Limb (tissue), 2 donors: ENCODE data around the gene SLAMF7.

Source experiments
- DNase-seq, 2 donors: peaks; one replicate each; pipeline ENCODE4 v3.0.0-alpha.2; 2016; ENCODE audit errors: extremely low spot score in 2 of 2

SLAMF7 gene

GRCh38 chr1:160745551-160745950 is 6.5 kb downstream of the SLAMF7 start:
- DNase-seq, result no peak

DNA sequence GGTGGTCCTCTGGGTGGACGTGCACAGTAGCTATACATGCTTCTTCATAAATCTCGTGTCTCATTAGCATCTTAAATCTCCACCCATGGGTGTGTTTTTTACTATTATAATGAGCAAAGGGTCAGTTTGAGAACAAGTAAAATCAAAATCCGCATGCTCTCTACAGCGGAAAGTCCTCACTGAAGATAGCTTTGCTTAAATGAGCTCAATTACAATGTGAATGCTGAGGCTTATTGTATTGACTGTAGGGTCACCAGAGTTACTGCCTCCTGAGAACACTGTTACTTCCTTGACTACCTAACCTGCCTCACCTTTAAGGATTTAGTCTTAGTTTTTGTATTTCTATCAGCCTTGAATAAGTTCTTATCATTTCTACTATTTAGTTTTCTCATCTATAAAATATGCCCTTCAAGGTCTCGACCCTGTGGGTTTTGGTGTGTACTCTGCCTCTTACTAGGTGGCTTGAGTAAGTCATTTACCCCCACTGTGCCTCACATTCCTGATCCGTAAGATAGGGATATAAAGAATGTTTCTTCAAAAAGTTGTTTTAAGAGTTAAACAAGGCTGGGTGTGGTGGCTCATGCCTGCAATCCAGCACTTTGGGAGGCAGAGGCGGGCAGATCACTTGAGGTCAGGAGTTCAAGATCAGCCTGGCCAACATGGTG is 7.9 kb downstream of the SLAMF7 start:
- no peak for DNase-seq

DNA sequence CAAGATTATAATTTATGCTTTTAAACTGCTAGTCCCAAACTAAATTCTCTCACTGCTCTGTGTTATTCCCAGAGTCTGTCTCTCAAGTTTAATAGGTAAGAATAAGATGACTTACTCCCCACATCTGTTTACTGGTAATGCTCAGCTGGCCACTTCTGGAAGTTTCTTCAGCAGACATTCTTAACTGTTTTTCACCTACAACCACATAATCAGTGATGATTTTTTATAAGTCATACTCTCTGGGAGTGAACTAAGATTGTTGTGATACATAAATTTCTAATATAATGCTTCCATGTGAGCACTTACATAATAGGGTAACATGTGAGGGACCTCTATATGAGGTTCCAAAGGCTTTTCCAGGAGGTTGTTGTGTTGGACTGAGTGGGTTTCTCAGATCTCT is 8.7 kb downstream of the SLAMF7 start:
- no peak for DNase-seq

DNA sequence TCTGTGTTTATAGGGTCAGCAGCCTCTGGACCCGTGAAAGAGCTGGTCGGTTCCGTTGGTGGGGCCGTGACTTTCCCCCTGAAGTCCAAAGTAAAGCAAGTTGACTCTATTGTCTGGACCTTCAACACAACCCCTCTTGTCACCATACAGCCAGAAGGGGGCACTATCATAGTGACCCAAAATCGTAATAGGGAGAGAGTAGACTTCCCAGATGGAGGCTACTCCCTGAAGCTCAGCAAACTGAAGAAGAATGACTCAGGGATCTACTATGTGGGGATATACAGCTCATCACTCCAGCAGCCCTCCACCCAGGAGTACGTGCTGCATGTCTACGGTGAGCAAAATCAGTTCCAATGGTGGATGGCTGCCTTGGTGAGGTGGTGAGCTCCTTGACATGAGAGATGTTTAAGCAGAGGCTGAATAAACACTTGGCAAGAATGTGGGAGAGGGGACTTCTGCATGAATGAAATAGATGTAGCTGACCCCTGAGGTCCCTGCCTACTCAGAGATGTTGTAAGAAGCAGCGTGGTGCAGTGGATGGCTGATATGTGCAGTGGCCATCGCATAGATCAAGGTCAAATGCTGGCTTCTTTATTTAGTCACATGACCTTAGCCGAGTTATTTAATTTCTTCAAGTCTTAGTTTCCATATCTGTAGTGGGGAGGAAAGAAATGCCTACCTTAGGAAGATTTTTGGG is 9.3 kb downstream of the SLAMF7 start:
- no peak for DNase-seq

DNA sequence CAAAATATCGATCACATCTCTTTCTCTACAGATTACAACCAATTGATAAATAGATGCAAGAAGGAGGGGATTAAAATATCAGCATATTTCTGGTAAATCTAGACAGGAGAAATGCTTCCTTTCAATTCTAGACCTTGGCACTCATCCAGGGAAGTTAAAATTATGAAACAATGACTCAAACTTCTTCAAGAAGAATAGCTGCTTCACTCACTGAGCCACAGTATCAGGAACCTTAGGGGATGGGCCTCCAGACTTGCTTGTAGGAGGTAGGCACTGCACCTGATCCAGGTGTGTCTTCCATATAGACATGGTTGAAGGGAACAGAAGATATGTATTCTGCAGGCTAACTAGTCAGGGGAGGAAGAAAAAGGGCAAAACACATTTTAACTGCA is 9.8 kb downstream of the SLAMF7 start:
- no peak for DNase-seq

DNA sequence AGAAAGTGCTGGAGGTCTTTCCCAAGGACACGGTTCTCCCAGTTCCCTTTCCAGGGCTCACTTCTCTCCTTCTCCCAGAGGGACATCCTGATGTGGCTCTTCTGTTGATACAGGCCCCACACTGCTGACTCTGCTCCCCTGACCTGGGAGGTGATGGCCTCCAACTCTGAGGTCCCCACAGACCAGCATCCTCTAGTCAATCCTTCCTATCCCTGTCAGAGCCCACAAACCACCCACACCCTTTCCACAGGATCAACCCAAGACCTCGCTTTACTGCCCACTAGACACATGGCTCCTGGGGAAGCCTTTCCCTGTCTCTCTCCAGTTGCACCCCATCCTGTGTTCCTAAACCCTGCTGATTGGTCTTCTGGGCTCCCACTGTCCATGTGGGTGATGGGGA is 11.6 kb downstream of the SLAMF7 start:
- DNase-seq, result no peak

DNA sequence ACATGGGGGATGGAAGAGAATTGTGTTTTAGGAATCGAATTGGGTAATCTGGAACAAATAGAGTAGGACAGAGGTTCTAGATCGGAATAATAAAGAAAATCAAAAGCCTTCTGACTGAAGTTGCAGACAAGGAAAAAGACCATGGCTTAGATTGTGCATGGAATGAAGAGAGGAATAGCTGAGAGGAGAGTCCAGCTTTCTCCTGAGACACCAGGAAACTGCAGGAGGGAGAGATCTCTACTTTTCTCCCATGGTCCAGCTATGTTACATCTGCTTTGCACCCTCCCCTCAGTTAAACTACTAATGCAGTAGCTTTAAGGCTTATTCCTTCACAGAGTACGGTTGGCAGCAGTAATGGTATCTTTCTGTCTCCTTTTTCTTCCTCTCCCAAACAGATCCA is 13.4 kb downstream of the SLAMF7 start:
- DNase-seq, result no peak

DNA sequence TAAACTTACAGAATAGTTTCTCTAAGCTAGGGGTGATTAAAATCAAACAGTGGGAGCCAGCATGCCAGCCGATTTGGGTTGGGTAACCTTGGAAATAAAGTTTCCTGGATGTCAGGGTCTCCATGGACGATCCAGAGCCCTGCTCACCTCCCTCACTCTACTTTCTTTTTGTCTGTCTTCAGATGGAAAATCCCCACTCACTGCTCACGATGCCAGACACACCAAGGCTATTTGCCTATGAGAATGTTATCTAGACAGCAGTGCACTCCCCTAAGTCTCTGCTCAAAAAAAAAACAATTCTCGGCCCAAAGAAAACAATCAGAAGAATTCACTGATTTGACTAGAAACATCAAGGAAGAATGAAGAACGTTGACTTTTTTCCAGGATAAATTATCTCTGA is 13.9 kb downstream of the SLAMF7 start:
- no peak for DNase-seq

GRCh38 chr1:160753594-160753993 is 14.5 kb downstream of the SLAMF7 start:
- no peak for DNase-seq

GRCh38 chr1:160755461-160755860 is 16.4 kb downstream of the SLAMF7 start:
- no peak for DNase-seq

GRCh38 chr1:160755911-160756848 is 17.1 kb downstream of the SLAMF7 start:
- DNase-seq, result no peak

DNA sequence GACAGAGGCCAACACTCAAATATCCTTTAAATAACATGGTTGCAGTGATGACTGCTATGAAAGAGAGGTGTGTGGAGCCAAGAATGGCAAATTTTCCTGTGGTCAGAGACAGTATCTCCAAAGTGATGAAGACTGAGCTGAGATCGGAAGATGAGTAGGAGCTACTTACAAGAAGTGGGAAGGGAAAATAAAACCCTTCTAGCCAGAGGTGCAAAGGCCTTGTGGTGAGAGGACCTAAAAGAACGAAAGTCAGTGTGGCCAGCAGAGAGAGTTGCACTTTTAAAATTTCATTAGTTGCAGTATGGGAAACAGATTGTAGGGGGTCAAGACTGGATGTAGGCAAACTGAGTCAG is 17.8 kb downstream of the SLAMF7 start:
- DNase-seq, result no peak

- DNase-seq, result no peak
Measured at GRCh38 chr1:160758521-160758920, 19.5 kb downstream of the SLAMF7 start.

DNA sequence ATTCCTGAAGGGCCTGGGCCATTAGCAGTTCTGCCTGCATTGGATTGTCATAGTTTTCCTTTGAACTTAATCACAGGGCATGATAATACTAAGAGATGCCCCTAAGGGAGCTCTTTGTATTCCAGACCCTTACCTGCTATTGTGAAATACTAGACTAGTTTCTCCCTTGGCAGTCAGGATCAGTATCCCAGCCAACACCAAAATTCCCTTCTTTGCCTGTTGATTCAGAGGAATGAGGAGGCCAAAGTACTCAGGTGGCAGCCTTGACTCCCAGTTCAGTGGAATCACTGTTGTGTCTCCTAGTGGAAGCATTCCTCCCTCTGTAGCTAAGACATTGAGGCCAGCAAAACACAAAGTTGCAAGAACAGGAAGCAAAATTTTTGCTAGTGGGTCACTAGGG is 20.7 kb downstream of the SLAMF7 start:
- no peak for DNase-seq

DNA sequence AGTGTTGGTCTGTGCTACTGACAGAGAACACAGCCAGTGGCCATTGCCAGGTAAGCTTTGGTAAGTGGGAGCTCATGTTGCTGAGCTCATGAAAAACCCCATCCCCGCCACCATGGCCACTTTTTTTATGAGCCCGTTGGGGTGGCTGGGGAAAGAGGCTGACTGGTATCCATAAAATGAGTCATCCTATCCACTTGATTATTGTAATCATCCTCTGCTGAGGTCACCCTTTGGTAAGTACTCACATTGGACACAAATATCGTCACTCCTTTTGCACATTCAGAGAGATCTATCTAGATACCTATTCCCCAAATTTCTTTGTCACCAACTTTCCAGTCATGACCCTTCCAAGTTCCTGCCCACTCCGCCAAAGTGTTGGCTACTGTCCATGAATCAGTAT is 22.0 kb downstream of the SLAMF7 start:
- no peak for DNase-seq

GRCh38 chr1:160761886-160762285 is 22.8 kb downstream of the SLAMF7 start:
- DNase-seq, result no peak

- no peak for DNase-seq
Measured at GRCh38 chr1:160763993-160764392, 24.9 kb downstream of the SLAMF7 start.

- DNase-seq, result no peak
Measured at GRCh38 chr1:160767395-160768294, 28.6 kb downstream of the SLAMF7 start.

DNA sequence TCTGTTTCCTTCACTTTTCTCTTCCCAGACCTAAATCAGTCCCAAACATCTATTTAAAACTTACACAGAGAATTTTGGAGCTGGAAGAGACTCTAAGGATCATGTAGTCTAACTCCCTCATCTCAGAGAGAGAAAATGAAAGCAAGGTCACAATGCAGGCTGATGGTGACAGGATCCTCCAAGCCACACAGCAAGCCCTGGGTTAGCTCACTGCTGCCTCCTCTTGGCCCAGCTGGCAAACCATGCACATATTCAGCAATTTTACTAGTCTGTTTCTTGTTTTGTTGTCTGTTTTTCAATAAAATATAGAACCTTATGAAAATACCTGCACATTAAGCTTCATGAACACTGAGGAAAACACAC is 29.2 kb downstream of the SLAMF7 start:
- no peak for DNase-seq

- DNase-seq, result no peak
Measured at GRCh38 chr1:160772331-160772730, 33.3 kb downstream of the SLAMF7 start.

DNA sequence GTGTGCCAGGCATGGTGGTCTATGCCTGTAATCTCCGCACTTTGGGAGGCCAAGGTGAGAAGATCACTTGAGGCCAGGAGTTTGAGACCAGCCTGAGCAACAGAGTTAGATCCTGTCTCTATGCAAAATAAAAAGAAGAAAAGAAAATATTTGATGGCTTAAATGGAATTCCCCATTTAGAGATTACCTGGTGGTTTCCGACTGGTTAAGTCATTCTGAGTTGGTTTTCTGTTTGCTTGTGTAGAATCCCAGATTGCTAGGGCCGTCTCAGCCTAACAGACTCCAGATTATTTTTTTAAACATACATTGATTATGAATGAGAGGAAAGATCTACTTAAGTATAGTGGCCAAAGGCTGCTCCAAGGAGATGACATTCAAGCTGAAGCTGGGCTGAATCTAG is 34.0 kb downstream of the SLAMF7 start:
- DNase-seq, result no peak
